ENCODE results near the gene MAP4K3.

MAP4K3 gene

DNA sequence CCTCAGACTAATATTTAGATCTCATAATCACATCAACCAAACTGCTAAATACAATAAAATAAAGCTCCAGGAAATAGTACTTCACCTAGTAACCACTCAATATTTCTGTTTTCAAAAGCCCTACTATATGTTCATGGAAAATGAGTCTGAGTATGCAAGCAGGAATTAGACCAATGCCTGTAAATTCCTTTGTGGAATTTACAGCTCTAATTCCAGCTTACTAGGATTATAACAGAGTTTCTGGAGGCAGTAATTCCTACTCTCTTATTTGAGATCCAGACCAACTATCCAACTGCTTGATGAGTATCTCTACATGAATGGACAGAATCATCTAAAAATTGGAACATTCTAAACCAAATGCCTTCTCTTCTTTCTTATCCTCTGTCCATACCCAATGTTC lies 204.9 kb downstream of the MAP4K3 start:
- in situ Hi-C loops (cut with HindIII; ENCODE audit: low pct_ligation_motif_present, low pct_unique_long_range_greater_than_20kb, low sequenced_read_pairs) = loop anchor here (25.0 kb wide), 1 partner anchor 170 kb away; no protein-coding TSS in a partner anchor

DNA sequence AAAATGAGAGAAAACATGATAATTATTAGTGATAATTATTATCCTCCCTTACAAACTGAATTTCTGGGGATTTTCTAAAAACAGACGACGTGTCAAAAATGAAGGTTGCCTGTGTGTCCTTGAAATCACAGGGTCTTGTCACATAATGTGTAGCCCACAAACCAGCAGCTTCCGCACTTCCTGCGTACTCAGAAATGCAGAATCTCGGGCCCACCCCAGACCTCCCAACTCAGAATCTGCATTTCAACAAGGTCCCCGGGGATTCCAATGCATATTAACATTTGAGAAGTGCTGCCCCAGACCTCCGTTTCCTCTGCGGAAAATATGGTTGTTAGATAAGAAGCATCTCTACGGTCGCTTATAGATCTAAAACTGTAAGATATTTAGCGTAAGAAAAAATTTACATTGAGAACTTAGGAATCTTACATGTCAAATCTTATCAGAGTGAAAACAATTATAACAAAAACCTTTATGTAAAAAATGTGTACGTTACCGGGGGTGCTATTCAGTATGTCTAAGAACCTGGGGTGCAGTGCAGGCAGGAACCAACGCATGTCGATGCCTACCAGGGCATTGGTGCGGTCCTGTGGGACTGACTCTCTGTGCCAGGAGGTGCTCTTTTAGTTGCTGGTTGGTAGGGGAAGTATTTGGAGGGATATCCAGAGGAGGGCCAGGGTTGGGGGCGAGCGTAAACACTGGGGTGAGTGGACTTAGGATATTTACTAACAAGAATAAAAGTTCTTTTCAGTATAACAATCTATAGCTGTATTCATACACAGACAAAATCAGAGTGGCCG lies 208.5 kb downstream of the MAP4K3 start:
- no peak for DNase-seq
- in situ Hi-C loops (cut with HindIII; ENCODE audit: low pct_ligation_motif_present, low pct_unique_long_range_greater_than_20kb, low sequenced_read_pairs) = loop anchor here (25.0 kb wide), 1 partner anchor 166 kb away; no protein-coding TSS in a partner anchor

More for the DNA sequence above, 204.9 kb downstream of the MAP4K3 start:
- DNase-seq = no peak

DNA sequence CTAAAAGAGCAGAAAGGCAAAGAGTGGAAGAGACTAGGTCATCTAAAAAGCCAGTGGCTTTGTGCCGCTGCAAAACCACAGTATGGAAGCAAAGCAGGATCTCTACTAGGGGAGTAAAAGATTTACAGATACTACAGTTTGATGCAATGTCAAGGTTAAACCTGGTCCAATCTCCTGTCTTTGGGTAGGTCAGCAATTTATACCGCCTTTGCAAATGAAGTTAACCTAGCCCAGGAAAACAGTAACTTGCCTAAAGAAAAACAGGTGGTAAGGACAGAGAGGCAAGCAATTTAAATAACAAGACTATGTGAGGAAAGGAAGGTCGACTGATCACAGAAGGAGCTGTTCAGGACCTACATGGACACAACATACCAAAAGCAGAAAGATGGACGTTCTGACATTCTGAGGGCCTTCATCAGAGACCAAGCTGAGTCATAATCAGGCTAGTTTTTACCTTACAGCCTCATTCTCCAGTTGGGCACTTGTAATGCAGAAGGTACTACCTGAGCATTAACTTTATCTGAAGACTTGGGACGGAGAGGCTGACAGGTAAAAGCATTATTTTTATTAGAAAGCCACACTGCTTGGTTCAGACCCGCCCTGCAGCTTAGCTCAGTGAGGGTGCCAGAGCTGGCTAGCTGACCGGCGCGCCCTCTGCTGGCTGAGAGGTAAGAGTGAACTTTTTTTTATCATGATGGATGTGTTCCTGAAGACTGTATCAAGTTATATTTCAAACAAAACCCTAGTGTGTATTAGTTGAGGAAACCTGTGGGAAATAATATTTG lies 209.3 kb downstream of the MAP4K3 start:
- in situ Hi-C loops (cut with HindIII; ENCODE audit: low pct_ligation_motif_present, low pct_unique_long_range_greater_than_20kb, low sequenced_read_pairs) = loop anchor here (25.0 kb wide), 1 partner anchor 166 kb away; no protein-coding TSS in a partner anchor
- DNase-seq = peak; percentile 61

DNA sequence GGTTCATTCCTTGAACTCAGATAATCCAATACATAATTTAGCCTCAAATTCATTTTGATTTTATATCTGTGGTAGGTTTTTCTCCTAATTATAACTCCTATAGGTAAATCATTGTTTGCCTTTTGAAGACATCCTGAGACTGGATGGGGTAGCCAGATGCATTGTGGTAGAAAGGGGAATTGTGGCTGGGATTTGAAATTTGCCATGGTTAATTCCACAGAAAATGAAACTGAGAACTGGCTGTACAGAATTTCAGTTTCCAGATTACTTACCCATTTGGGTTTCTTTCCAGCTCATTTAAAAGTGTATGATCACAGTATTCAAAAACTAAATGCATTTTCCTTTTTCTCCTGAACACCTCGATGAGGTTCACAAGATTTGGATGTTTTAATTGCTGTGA lies 211.5 kb downstream of the MAP4K3 start:
- no peak for DNase-seq
- in situ Hi-C loops (cut with HindIII; ENCODE audit: low pct_ligation_motif_present, low pct_unique_long_range_greater_than_20kb, low sequenced_read_pairs) = loop anchor here (25.0 kb wide), 1 partner anchor 163 kb away; no protein-coding TSS in a partner anchor

DNA sequence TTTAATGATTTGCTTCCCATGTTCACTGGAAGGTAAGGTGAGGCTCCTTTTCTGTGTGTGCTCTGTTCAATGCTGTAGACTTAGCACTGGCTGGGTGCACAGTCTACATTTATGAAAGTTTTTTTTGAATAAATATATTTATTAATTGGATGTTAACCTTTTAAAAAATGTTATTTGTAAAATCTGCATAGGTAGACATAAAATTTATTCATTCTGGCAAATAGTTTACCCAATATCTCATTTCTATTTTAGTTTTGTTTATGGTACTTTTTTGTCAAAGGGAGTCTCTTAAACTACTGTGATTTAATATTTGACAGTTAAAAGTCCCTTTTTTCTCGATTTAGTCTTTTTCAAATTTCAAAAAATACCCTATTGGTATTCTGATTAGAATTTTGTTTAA lies 213.2 kb downstream of the MAP4K3 start:
- in situ Hi-C loops (cut with HindIII; ENCODE audit: low pct_ligation_motif_present, low pct_unique_long_range_greater_than_20kb, low sequenced_read_pairs) = no loop called here

DNA sequence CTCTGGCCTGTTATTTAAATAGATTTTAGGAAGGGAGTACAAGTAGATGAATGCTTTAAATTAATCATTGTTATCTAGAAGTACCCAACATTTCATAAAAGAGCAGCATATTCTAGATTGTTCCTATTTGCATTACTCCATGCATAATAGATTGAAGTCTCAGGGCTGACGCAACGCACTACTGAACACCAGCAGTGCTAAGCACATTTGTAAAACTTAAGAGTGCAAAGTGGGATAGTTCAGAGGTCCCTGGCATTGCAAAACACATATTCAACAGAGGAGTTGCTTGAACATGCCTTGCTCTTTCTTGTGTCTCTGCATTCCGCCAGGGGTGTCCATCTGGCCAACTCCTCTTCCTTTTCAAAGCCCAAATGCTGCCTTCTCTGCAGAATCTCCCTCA lies 215.6 kb downstream of the MAP4K3 start:
- in situ Hi-C loops (cut with HindIII; ENCODE audit: low pct_ligation_motif_present, low pct_unique_long_range_greater_than_20kb, low sequenced_read_pairs) = no loop called here
- DNase-seq = no peak

More for the DNA sequence above, 213.2 kb downstream of the MAP4K3 start:
- no peak for DNase-seq

DNA sequence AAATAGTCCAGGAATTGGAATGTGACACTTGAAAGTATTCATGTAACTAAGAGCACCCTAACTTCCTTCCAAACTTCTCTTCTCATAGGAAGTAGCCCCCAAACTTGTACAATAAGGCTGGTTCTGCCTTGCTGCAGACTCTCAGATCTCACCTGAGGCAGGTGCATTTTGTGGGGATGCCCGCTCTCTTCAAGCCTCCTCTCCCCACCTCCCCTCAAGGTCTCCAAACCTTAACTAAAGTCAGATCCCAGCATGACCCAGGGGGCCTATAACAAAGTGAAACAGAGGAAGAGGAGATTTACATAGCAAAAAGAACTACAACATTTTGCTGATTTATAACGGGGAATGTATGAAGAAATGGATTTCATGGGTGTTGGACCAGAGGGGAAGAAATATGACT lies 216.9 kb downstream of the MAP4K3 start:
- no peak for DNase-seq
- in situ Hi-C loops (cut with HindIII; ENCODE audit: low pct_ligation_motif_present, low pct_unique_long_range_greater_than_20kb, low sequenced_read_pairs) = no loop called here

DNA sequence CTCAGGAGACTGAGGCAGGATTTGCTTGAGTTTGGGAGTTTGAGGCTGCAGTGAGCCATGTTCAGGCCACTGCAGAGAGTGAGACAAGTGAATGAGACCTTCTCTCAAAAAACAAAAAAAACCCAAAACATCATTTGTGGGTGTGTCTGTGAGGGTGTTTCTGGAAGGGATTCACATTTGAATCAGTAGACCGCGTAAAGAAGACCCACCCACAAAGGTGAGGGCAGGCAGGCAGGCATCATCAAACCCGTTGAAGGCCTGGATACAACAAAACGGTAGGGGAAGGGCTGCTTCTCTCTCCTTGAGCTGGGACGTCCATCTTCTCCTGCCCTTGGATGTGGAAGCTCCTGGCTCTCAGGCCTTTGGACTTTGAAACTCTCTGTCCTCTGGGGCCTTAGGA lies 218.7 kb downstream of the MAP4K3 start:
- in situ Hi-C loops (cut with HindIII; ENCODE audit: low pct_ligation_motif_present, low pct_unique_long_range_greater_than_20kb, low sequenced_read_pairs) = no loop called here

DNA sequence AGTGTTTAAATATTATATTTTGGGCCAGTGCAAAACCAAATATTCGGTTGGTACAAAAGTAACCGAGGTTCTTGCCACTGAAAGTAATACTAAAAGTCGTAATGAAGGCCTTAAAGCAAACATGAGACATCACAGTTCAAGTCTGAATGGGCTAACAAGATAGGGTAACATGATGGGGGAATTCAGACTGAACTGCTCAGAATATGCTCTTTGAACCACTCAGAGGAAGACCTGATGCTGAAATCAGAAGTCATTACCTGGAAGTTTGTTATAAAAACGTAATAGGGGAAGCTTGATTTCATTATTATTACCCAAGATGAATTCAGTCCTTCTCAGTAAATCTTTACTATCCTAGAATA lies 219.9 kb downstream of the MAP4K3 start:
- in situ Hi-C loops (cut with HindIII; ENCODE audit: low pct_ligation_motif_present, low pct_unique_long_range_greater_than_20kb, low sequenced_read_pairs) = no loop called here
- no peak for DNase-seq

More for the DNA sequence above, 218.7 kb downstream of the MAP4K3 start:
- DNase-seq = no peak

DNA sequence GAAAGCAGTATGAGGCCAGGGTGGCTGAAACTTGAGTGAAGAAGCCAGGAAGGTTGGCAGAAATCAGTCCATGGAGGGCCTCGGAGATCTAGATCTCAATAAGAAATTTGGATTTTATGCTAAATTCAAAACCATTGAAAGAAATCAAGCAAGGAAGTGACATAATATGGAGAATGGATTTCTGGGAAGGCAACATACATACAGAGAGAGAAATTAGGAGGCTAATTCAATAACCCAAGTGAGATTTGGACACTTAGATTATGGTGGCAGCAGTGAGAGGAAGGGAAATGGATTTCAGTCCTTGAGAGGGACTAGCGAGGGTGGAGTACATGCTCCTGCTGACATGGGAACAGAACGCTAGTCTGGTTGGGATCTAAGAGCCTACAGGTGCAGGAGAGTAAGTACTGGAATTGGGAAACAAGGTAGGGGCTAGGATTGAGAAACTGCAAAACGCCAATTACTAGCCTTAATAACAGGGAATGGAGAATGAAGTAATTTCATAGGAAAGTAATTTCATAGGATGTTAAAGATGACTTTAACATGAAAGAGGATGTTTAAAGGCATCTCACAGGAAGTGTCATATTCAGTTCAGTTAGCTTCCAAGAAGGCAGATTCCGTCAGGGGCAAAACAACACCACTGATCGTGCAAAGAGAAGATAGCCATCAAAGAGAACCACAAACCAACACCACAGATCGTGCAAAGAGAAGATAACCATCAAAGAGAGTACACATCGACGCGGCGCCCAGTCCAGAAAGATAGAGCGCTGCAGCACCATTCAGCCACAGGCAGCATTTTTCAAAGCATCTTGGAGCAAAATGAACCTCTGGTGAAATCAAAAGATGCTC lies 220.5 kb downstream of the MAP4K3 start:
- in situ Hi-C loops (cut with HindIII; ENCODE audit: low pct_ligation_motif_present, low pct_unique_long_range_greater_than_20kb, low sequenced_read_pairs) = no loop called here
- no peak for DNase-seq

DNA sequence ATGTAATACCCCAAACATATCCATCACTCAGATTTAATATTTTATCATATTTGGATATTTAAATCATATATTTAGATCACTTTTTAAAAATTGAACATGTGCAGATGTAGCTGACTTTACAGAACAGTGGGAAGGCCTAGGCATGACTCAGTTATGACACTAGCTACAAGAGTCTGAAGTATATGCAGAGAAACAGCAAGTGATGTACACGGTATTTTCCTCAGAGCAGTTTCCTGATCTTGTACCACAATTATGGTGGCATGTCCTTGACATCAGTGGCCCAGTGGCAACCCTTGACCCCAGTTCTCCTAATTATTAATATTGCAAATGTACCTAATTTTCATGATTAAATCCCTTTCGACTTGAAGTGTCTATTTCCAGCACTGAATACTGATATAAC lies 221.5 kb downstream of the MAP4K3 start:
- DNase-seq = no peak

DNA sequence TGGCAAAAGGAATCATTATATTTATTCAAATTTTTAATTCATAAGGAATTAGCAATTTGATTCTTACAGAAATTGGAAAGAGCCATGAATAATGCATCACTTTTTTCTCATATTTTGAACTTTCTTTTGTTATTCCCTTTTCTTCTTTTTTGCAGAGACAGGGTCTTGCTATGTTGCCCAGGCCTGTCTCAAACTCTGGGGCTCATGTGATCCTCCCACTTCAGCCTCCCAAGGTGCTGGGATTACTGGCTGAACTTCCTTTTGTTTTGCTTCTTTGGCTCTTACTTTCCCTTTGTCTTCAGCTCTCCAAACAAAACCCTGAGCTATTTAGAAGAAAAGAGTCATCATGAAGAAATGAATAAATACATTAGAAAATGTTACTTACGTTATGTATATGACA lies 224.1 kb downstream of the MAP4K3 start:
- in situ Hi-C loops (cut with HindIII; ENCODE audit: low pct_ligation_motif_present, low pct_unique_long_range_greater_than_20kb, low sequenced_read_pairs) = no loop called here
- no peak for DNase-seq

More for the DNA sequence above, 221.5 kb downstream of the MAP4K3 start:
- in situ Hi-C loops (cut with HindIII; ENCODE audit: low pct_ligation_motif_present, low pct_unique_long_range_greater_than_20kb, low sequenced_read_pairs) = no loop called here

DNA sequence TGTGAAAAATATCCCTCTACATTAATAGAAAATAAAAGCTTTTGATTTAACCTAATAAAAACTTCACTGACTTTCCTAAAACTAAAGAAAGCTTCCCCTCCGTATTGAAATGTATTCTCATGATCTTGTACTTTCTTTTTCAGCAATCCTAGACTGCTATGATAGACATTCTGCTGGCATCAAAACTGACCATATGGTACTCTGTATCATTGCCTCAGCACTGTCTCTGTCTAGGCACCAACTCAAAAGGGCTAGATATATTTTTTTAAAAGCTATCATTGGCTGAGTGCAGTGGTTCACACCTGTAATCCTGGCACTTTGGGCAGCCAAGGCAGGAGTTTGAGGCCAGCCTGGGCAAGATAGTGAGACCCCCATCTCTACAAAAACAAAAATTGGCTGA lies 226.2 kb downstream of the MAP4K3 start:
- in situ Hi-C loops (cut with HindIII; ENCODE audit: low pct_ligation_motif_present, low pct_unique_long_range_greater_than_20kb, low sequenced_read_pairs) = no loop called here
- no peak for DNase-seq

DNA sequence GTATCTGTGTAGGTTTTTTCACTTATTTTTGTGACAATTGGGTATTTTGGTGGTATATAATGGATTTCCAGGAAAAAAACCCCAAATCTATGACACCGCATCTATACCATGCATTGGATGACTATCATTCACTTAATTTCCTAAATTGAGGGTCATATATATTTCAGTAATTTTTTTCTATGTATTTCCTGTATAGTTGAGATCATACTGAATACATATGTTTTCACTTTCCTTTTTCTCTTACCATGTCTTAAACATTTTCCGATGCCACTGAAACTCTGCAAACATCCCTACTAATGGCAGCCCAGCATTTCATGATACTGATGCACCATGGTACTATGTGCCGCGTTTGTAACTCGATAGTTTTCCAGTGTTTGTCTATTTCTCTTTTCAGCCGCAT lies 233.7 kb downstream of the MAP4K3 start:
- in situ Hi-C loops (cut with HindIII; ENCODE audit: low pct_ligation_motif_present, low pct_unique_long_range_greater_than_20kb, low sequenced_read_pairs) = no loop called here
- no peak for DNase-seq

DNA sequence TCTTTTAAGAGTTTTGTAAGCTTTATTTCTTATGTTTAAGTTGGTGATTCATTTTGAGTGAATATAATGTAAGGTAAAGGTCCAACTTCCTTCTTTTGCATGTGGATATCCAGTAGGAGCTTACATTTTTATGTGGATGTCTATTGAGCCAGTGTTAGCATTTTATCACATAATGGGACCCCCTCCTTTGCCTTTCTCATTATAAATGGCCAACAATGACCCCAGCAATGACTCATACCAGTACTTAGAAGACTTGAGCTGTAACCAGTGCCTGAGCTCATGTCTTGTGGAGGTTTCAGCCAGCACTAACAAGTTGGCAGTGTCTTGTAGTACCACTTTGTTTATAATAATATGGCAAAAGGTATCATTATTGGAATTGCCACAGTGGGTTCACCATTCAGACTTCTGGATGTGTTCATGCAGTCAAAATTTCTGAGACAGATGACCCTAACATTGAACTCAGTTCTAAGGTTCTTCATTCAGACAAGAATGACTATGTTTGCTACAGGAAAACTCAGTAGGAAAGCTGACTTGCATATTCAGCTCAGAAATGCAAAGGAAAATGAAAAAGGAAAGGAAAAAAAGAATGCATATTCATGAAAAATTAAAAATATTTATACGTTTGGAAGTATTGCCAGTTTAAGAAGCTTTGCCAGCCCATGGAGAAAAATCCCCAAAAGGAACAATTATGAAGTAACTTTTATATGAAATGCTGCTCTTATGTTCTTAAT lies 234.3 kb downstream of the MAP4K3 start:
- DNase-seq = no peak
- in situ Hi-C loops (cut with HindIII; ENCODE audit: low pct_ligation_motif_present, low pct_unique_long_range_greater_than_20kb, low sequenced_read_pairs) = no loop called here

Measured in ACHN (cell line).